Heart right ventricle (tissue), 16 donors: ENCODE data around the gene LGR4. TPM values are rescaled to one million over a fixed set of nuclear protein-coding genes. Genes with fewer than 3 reads are reported as not detected.
A peak's percentile ranks its signal among the peaks of the same experiment; 100 is the strongest.
"Not testable (repeated sequence)": the region's sequence is repeated elsewhere in the genome, so short reads cannot be mapped to it uniquely, and the experiment has no call there.

Experiments used
- ATAC-seq, 8 donors: fragments of 200-7000 bp; cut with Tn5 transposase; one replicate each; pipeline ENCODE4 v1.9.1; 2020; ENCODE audit warnings: mild to moderate bottlenecking in 8 of 8, moderate library complexity in 8 of 8, moderate number of reproducible peaks in 1 of 8
- DNase-seq, 2 donors: peaks; one replicate each; pipeline ENCODE4 v3.0.0-alpha.2; 2020
- H3K27ac ChIP-seq, 10 donors: fragments of 200-600 bp; sonication (generic) in 2 of 10; one replicate each; pipeline versions ENCODE4 v1.5.0 to v1.8.0; 2020 to 2022; ENCODE audit warnings: mild to moderate bottlenecking in 3 of 10
- H3K27me3 ChIP-seq, 7 donors: fragments of 200-600 bp; one replicate each; pipeline ENCODE4 v1.8.0; 2021 to 2022; ENCODE audit warnings: mild to moderate bottlenecking in 2 of 7
- H3K36me3 ChIP-seq, 9 donors: fragments of 200-600 bp; sonication (generic) in 1 of 9; one replicate each; pipeline versions ENCODE4 v1.5.0 to v1.8.0; 2020 to 2022; ENCODE audit warnings: mild to moderate bottlenecking in 2 of 9
- H3K4me1 ChIP-seq, 9 donors: fragments of 200-600 bp; sonication (generic) in 1 of 9; one replicate each; pipeline versions ENCODE4 v1.5.0 to v1.8.0; 2020 to 2022; ENCODE audit warnings: mild to moderate bottlenecking in 4 of 9
- H3K4me3 ChIP-seq, 10 donors: fragments of 200-600 bp; sonication (generic) in 2 of 10; one replicate each; pipeline versions ENCODE4 v1.5.0 to v1.8.0; 2020 to 2022; ENCODE audit warnings: mild to moderate bottlenecking in 7 of 10, moderate library complexity in 2 of 10
- H3K9me3 ChIP-seq, 11 donors: fragments of 200-600 bp in 10 of 11; sonication (generic) in 2 of 11; one replicate each; pipeline versions ENCODE4 v1.5.0 to v1.8.0; 2013 to 2022; ENCODE audit warnings: mild to moderate bottlenecking in 2 of 11, control low read depth in 1 of 11, moderate library complexity in 1 of 11
- CTCF ChIP-seq, 9 donors: fragments of 200-600 bp; sonication (generic) in 2 of 9; IDR thresholded peaks; one replicate each; pipeline versions ENCODE4 v1.5.0 to v1.8.0; 2021 to 2022; ENCODE audit warnings: antibody characterized with exemption in 9 of 9, mild to moderate bottlenecking in 5 of 9, moderate library complexity in 1 of 9
- WGBS, 2 donors: extraction: QIAGEN DNeasy Blood & Tissue Kit; methylation state at CpG; one replicate each; pipeline ENCODE4 v1.1.7; 2013; ENCODE audit warnings: inconsistent platforms in 1 of 2; 5-methylcytosine and 5-hydroxymethylcytosine counted together
- intact Hi-C, 10 donors: fragments of 100-400 bp; cut with DNase I; formaldehyde crosslinking; loops; one replicate each; pipeline versions ENCODE4 v1.11.1 to v1.14.2; 2022
- long read RNA-seq, 3 donors: library from polyadenylated mRNA; unstranded; transcript quantifications; one replicate each; pipeline ENCODE4 v2.0.0, GENCODE V29; 2020 to 2021
- polyA plus RNA-seq, 2 donors: library from polyadenylated mRNA; stranded (reverse); fragments of 200-250 nt; gene quantifications; one replicate each; pipeline ENCODE4 v1.2.3, GENCODE V29; 2013
- total RNA-seq, 10 donors: library from RNA; stranded (reverse); fragmentation: NEBNext Ultra II Directional in 3 of 10; extraction: Animal tissue kit (Norgen Biotek cat#: 25700) in 3 of 10; gene quantifications; one replicate each; pipeline versions ENCODE4 v1.2.1 to v1.2.4, GENCODE V29; 2021 to 2023
- donor health status: Arrhythmogenic right ventricular cardiomyopathy.
- donor health status: ischemic (EF 13 %, LVEDD 7.1; RV severe dilation, severe dysfunction).
- donor health status: healthy with polysubstance abuse.
- donor health status: DM: no; HTN: yes; CAD: no.
- donor health status: DM: no; HTN: no; CAD: no.
- donor health status: ischemic (EF 25% LVEDD 6.9; RV normal size, moderate dysfunction).
- donor health status: ischemic (EF 25% LVEDD 5.7; RV mildly dilated, moderate dysfunction).
- donor health status: healthy.
- donor health status: DM: yes; HTN: yes; CAD: no.
- donor health status: Ischemic cardiomyopathy.
- donor health status: ischemic (EF 35%, LVEDD 5.7; RV mildly dilated, moderate dysfunction).
- donor health status: nonischemic (EF 11% LVEDD 7.7; RV severe dilation, severe dysfunction).
- donor health status: DM: yes; HTN: yes; CAD: no.
- donor health status: PGD.
- donor health status: ischemic (EF 29% LVEDD 5.4; RV normal size, mild dysfunction).
- donor health status: nonischemic (EF 23%, LVEDD 6.1; RV moderate dilation, normal function).

LGR4 gene
- total RNA-seq (10 to 100 TPM; 13.6 to 41.0 (median 23.3) TPM), polyA plus RNA-seq (10 to 100 TPM in 1 of 2 donors, 1 to 10 TPM in 1; 6.0 to 16.8 TPM)
- long read RNA-seq, donor 1, full-length matches to known transcripts = 5 of 22 reads
- long read RNA-seq, donor 1, partial matches to known transcripts = 2 of 22 reads
- long read RNA-seq, donor 1, other reads (novel, unspliced or antisense) = 15 of 22 reads
- long read RNA-seq, donor 2, full-length matches to known transcripts = 4 of 12 reads
- long read RNA-seq, donor 2, partial matches to known transcripts = 1 of 12 reads
- long read RNA-seq, donor 2, other reads (novel, unspliced or antisense) = 7 of 12 reads
- long read RNA-seq, donor 3, full-length matches to known transcripts = 1 of 35 reads
- long read RNA-seq, donor 3, partial matches to known transcripts = 4 of 35 reads
- long read RNA-seq, donor 3, other reads (novel, unspliced or antisense) = 30 of 35 reads

DNA sequence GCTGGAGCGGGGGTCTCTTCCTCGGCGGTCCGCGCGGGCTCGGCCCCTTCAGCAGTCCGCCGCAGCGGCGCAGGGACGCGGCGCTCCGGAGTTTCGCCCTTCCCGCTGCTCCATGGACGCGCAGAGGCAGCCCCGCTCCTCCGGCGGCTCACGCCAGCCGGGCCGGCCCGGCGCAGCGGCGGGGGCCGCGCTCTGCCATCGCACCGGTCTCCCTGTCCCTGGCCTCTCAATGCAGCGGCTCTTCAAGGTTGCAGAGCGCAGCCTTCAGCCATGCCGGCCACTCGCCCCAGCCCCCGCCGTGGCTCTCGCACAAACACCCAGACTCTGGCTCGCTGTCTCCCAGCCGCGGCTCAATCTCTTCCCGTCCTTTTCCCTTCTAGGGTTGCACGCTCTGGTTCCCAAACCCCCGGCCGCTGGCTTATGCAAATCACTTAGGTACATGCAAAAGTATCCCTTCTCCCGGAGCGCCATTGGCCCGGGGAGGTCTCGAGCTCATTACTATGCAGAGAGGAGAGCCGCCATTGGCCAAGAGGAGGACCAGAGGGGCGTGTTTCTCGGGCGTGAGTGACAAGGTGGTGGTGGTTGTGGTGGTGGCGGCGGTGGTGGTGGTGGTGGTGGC lies at the start of gene LGR4:
TSS of gene LGR4 (minus strand) at position 393 of the 619 bp plus-strand sequence. CDS start 488 bp downstream, outside the sequence.
- no peaks in the 10 kb centered on the region for H3K36me3 ChIP-seq
- no peak for TF ChIP-seq CTCF (IDR thresholded peaks at IDR 0.05)
- intact Hi-C loops = loop anchor here in 5 of 10 donors (10.0 kb wide), 2 partner anchors 88 to 108 kb away; partner anchors contain the start of gene CCDC34 (in 4 of the 5)

DNA sequence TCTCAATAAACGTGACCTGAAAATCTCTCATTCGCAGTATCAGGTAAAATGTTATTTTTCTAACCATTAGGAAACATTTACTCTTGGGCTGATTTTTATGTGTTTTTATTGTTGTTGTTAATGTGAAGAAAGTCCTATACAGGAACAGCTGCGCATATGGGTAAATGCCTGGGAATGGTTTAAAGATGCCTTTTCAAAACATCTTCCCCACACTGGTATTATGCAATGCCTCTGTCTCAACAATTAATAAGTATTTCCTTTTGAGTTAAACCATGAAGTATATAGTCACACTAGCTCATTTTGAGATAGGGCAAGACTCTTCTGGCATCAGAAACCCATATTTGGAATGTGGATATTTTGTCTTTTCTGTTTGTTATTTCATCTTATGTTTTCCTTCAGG lies 47.6 kb upstream of the LGR4 start:
- 83 to 87% methylated on average over 3 of the region's 3 CpGs for WGBS, 2 donors
- Histone ChIP-seq H3K27me3 (no peaks in the 10 kb centered on the region), H3K4me1 (peaks cover 0 to 1% (median 0%) of the 10 kb centered on the region in 9 donors), H3K4me3 (no peak overlapping the region), H3K27ac (no peak overlapping the region), H3K9me3 (peaks cover 0 to 3% (median 0%) of the 10 kb centered on the region in 11 donors), H3K36me3 (no peaks in the 10 kb centered on the region)
- TF ChIP-seq CTCF (IDR thresholded peaks at IDR 0.05) = no peak
- intact Hi-C loops = loop anchor here in 2 of 10 donors (10.0 kb wide), 2 partner anchors 125 to 175 kb away; no protein-coding TSS in a partner anchor
- ATAC-seq (no peak), DNase-seq (no peak)

More for the DNA sequence above, at the start of gene LGR4:
- Histone ChIP-seq H3K4me1 (peaks cover 0 to 46% (median 19%) of the 10 kb centered on the region in 9 donors), H3K27me3 (peaks cover 0 to 10% (median 0%) of the 10 kb centered on the region in 7 donors), H3K9me3 (no peaks in the 10 kb centered on the region), H3K27ac (peak within 1 kb of the TSS; percentile 82 to 97 (median 90)), H3K4me3 (peak within 1 kb of the TSS; percentile 64 to 97 (median 82))
- 0% methylated on average over 54 to 57 of the region's 57 CpGs for WGBS, 2 donors
- ATAC-seq (peak; percentile 95 to 98 (median 96)), DNase-seq (peak; percentile 89 to 94)

- WGBS, 2 donors = 87% methylated on average over 2 of the region's 2 CpGs
- intact Hi-C loops = loop anchor here in 1 of 10 donors (10.0 kb wide), 1 partner anchor 586 kb away; the partner anchor contains the start of genes KIF18A and METTL15
- Histone ChIP-seq H3K27me3 (no peaks in the 10 kb centered on the region), H3K9me3 (peaks cover 0 to 8% (median 0%) of the 10 kb centered on the region in 11 donors), H3K4me3 (no peak overlapping the region), H3K36me3 (no peaks in the 10 kb centered on the region), H3K27ac (no peak overlapping the region), H3K4me1 (peaks cover 0 to 18% (median 3%) of the 10 kb centered on the region in 9 donors)
- ATAC-seq (no peak), DNase-seq (no peak)
- no peak for TF ChIP-seq CTCF (IDR thresholded peaks at IDR 0.05)
Observed at GRCh38 chr11:27518518-27518917, 45.9 kb upstream of the LGR4 start.

GRCh38 chr11:27517490-27517889 lies 44.9 kb upstream of the LGR4 start:
- not testable (repeated sequence) for H3K27ac ChIP-seq, H3K4me3 ChIP-seq, DNase-seq, ATAC-seq, H3K9me3 ChIP-seq, H3K27me3 ChIP-seq, H3K36me3 ChIP-seq
- H3K4me1 ChIP-seq = peaks cover 0 to 24% (median 4%) of the 10 kb centered on the region in 9 donors
- intact Hi-C loops = loop anchor here in 1 of 10 donors (10.0 kb wide), 1 partner anchor 587 kb away; the partner anchor contains the start of genes KIF18A and METTL15
- WGBS, 2 donors = 87 to 95% methylated on average over 1 of the region's 1 CpG
